ENCODE measurements around the gene INSR.

GRCh38 chr19:7195046-7195445 is 99.2 kb downstream of the INSR start:
- TF ChIP-seq, protein P1, sequence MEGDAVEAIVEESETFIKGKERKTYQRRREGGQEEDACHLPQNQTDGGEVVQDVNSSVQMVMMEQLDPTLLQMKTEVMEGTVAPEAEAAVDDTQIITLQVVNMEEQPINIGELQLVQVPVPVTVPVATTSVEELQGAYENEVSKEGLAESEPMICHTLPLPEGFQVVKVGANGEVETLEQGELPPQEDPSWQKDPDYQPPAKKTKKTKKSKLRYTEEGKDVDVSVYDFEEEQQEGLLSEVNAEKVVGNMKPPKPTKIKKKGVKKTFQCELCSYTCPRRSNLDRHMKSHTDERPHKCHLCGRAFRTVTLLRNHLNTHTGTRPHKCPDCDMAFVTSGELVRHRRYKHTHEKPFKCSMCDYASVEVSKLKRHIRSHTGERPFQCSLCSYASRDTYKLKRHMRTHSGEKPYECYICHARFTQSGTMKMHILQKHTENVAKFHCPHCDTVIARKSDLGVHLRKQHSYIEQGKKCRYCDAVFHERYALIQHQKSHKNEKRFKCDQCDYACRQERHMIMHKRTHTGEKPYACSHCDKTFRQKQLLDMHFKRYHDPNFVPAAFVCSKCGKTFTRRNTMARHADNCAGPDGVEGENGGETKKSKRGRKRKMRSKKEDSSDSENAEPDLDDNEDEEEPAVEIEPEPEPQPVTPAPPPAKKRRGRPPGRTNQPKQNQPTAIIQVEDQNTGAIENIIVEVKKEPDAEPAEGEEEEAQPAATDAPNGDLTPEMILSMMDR (IDR thresholded peaks at IDR 0.05; ENCODE audit: insufficient read depth, low read length) = no peak
- no peak for TF ChIP-seq POLR2AphosphoS5 (IDR thresholded peaks at IDR 0.05; ENCODE audit: low read depth)
